GM23338 (cell line): ENCODE data around the gene MDM2.

Source experiments
- CREB1 ChIP-seq: fragments of 250-450 bp; sonication (Bioruptor Pico); IDR thresholded peaks from 2 replicates; pipeline ENCODE4 v1.5.0; 2020; ENCODE audit warnings: low read depth, mild to moderate bottlenecking, moderate library complexity
- EZH2 ChIP-seq: fragments of 200-600 bp; sonication (generic); IDR thresholded peaks from one replicate; pipeline ENCODE4 v1.8.0; 2017; ENCODE audit warnings: antibody characterized with exemption, mild to moderate bottlenecking, low read depth; ENCODE audit not compliant: unreplicated experiment
- EZH2phosphoT487 ChIP-seq: fragments of 200-600 bp; sonication (generic); IDR thresholded peaks from one replicate; pipeline ENCODE4 v1.8.1; 2018; ENCODE audit warnings: antibody characterized with exemption; ENCODE audit not compliant: unreplicated experiment
- JUNB ChIP-seq: IDR thresholded peaks from one replicate; pipeline ENCODE4 v1.6.1; 2016; ENCODE audit warnings: antibody characterized with exemption; ENCODE audit not compliant: unreplicated experiment
- POLR2AphosphoS5 ChIP-seq: IDR thresholded peaks from 2 replicates; pipeline ENCODE4 v1.6.1; 2016; ENCODE audit warnings: antibody characterized with exemption, low read depth
- STAT1 ChIP-seq: IDR thresholded peaks from one replicate; pipeline ENCODE4 v1.6.1; 2016; ENCODE audit warnings: antibody characterized with exemption; ENCODE audit not compliant: unreplicated experiment
- TF ChIP-seq, protein P1 (sequence below), 2 experiments: fragments of 200-600 bp in 1 of 2; sonication (generic) in 1 of 2; conservative IDR thresholded peaks; 2 replicates each; pipeline versions ENCODE4 v1.5.1 to v1.6.1; 2016 to 2017; ENCODE audit warnings: antibody characterized with exemption in 2 of 2, low read depth in 2 of 2, mild to moderate bottlenecking in 2 of 2, moderate library complexity in 1 of 2
- TF ChIP-seq, protein P2 (sequence below): IDR thresholded peaks from 2 replicates; pipeline ENCODE4 v1.6.1; 2016; ENCODE audit warnings: antibody characterized with exemption
- TF ChIP-seq, protein P3 (sequence below): IDR thresholded peaks from one replicate; pipeline ENCODE4 v1.6.1; 2018; ENCODE audit warnings: antibody characterized with exemption; ENCODE audit not compliant: unreplicated experiment

DNA sequence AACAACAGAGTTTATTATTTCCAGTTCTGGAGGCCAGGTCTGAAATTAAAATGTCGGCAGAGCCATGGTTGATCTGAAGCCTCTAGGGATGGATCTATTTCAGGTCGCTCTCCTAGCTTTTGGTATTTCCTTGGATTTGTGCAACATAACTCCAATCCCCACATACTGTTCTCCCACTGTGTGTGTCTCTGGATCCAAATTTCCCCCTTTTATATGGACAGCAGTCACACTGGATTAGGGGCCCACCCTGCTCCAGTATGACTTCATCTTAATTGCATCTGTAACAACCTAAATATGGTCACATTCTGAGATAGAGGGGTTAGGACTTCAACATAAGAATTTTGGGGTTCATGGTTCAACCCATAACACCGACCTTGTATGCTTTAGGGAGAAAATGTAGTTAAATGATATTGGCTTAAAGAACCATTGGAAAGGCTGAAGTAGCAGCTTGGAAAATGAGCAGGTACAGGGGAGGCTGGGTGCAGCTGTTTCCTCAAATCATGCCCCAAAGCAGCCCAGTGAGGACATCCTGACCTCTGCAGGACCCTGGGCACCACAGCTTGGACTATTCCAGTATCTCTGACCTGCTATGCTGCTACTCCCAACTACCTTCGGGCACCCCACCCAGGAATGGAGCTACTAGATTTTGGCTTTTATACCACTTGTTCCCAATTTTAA, 13.9 kb upstream of the MDM2 start:
- TF ChIP-seq, protein P1, sequence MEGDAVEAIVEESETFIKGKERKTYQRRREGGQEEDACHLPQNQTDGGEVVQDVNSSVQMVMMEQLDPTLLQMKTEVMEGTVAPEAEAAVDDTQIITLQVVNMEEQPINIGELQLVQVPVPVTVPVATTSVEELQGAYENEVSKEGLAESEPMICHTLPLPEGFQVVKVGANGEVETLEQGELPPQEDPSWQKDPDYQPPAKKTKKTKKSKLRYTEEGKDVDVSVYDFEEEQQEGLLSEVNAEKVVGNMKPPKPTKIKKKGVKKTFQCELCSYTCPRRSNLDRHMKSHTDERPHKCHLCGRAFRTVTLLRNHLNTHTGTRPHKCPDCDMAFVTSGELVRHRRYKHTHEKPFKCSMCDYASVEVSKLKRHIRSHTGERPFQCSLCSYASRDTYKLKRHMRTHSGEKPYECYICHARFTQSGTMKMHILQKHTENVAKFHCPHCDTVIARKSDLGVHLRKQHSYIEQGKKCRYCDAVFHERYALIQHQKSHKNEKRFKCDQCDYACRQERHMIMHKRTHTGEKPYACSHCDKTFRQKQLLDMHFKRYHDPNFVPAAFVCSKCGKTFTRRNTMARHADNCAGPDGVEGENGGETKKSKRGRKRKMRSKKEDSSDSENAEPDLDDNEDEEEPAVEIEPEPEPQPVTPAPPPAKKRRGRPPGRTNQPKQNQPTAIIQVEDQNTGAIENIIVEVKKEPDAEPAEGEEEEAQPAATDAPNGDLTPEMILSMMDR (conservative IDR thresholded peaks at IDR 0.05; ENCODE audit: low read depth in 2 of 2), result no peak
- TF ChIP-seq POLR2AphosphoS5 (no peak), EZH2 (no peak), EZH2phosphoT487 (no peak), STAT1 (no peak), CREB1 (CRISPR knock-in tag) (no peak), JUNB (no peak)
- TF ChIP-seq, protein P2, sequence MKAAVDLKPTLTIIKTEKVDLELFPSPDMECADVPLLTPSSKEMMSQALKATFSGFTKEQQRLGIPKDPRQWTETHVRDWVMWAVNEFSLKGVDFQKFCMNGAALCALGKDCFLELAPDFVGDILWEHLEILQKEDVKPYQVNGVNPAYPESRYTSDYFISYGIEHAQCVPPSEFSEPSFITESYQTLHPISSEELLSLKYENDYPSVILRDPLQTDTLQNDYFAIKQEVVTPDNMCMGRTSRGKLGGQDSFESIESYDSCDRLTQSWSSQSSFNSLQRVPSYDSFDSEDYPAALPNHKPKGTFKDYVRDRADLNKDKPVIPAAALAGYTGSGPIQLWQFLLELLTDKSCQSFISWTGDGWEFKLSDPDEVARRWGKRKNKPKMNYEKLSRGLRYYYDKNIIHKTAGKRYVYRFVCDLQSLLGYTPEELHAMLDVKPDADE, result no peak
- TF ChIP-seq, protein P3, sequence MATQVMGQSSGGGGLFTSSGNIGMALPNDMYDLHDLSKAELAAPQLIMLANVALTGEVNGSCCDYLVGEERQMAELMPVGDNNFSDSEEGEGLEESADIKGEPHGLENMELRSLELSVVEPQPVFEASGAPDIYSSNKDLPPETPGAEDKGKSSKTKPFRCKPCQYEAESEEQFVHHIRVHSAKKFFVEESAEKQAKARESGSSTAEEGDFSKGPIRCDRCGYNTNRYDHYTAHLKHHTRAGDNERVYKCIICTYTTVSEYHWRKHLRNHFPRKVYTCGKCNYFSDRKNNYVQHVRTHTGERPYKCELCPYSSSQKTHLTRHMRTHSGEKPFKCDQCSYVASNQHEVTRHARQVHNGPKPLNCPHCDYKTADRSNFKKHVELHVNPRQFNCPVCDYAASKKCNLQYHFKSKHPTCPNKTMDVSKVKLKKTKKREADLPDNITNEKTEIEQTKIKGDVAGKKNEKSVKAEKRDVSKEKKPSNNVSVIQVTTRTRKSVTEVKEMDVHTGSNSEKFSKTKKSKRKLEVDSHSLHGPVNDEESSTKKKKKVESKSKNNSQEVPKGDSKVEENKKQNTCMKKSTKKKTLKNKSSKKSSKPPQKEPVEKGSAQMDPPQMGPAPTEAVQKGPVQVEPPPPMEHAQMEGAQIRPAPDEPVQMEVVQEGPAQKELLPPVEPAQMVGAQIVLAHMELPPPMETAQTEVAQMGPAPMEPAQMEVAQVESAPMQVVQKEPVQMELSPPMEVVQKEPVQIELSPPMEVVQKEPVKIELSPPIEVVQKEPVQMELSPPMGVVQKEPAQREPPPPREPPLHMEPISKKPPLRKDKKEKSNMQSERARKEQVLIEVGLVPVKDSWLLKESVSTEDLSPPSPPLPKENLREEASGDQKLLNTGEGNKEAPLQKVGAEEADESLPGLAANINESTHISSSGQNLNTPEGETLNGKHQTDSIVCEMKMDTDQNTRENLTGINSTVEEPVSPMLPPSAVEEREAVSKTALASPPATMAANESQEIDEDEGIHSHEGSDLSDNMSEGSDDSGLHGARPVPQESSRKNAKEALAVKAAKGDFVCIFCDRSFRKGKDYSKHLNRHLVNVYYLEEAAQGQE, result no peak
